A549 (cell line): ENCODE results near the gene BPI. TPM values are rescaled to one million over a fixed set of nuclear protein-coding genes. Genes with fewer than 3 reads are reported as not detected.

ENCODE experiments used
- ATAC-seq, 2 experiments: fragments of 200-7000 bp in 1 of 2; fragments of >200 bp in 1 of 2; cut with Nextera tagmentation in 1 of 2; cut with Tn5 transposase in 1 of 2; 3 replicates each; pipeline versions ENCODE4 v1.8.0 to v1.9.1; 2018 to 2020; ENCODE audit warnings: mild to moderate bottlenecking in 1 of 2, moderate library complexity in 1 of 2
- CTCF ChIA-PET: fragments of 300-600 bp; sonication (Branson Sonifier 250); formaldehyde crosslinking; extraction: SDS; loops from one replicate; lab custom pipeline; 2021; ENCODE audit warnings: antibody characterized with exemption, inconsistent platforms; lab: Yijun Ruan, JAX
- POLR2A ChIA-PET: fragments of 350-600 bp; formaldehyde crosslinking; extraction: SDS; loops from one replicate; lab custom pipeline; 2021; ENCODE audit warnings: antibody characterized with exemption, inconsistent platforms; lab: Yijun Ruan, JAX
- DNase-seq, 2 experiments: peaks; one replicate each; pipeline versions ENCODE4 v3.0.0 to v3.0.0-alpha.2; 2011 to 2016; ENCODE audit warnings: low read depth in 1 of 2, low spot score in 1 of 2
- FAIRE-seq: peaks from 2 replicates; lab custom pipeline; 2011; peaks lifted over from hg19 to GRCh38; lab: Jason Lieb, UNC
- H3K27ac ChIP-seq, 2 experiments: fragments of >200 bp; sonication (Bioruptor Twin); formaldehyde crosslinking; 3 replicates each; pipeline ENCODE4 v1.5.1; 2016 to 2017
- H3K4me1 ChIP-seq: fragments of >200 bp; sonication (Bioruptor Twin); formaldehyde crosslinking; 3 replicates; pipeline ENCODE4 v1.6.1; 2016
- H3K4me2 ChIP-seq: fragments of >200 bp; sonication (Bioruptor Twin); formaldehyde crosslinking; 3 replicates; pipeline ENCODE4 v1.6.1; 2016
- H3K4me3 ChIP-seq: fragments of >200 bp; sonication (Bioruptor Twin); formaldehyde crosslinking; 3 replicates; pipeline ENCODE4 v1.5.1; 2016
- H3K9me3 ChIP-seq: fragments of >200 bp; sonication (Bioruptor Twin); formaldehyde crosslinking; 3 replicates; pipeline ENCODE4 v1.6.1; 2016
- ATOH8 ChIP-seq: fragments of 250-450 bp; sonication (Bioruptor Pico); IDR thresholded peaks from 2 replicates; pipeline ENCODE4 v1.5.0; 2020; ENCODE audit warnings: low read depth, mild to moderate bottlenecking, moderate library complexity
- CBX2 ChIP-seq: fragments of 200-600 bp; sonication (generic); IDR thresholded peaks from 2 replicates; pipeline ENCODE4 v1.6.1; 2016; ENCODE audit warnings: low read depth, mild to moderate bottlenecking, borderline replicate concordance
- E2F6 ChIP-seq: IDR thresholded peaks from 2 replicates; pipeline ENCODE4 v1.6.1; 2012; ENCODE audit warnings: low read depth, borderline replicate concordance
- FOSB ChIP-seq: fragments of 250-450 bp; sonication (Bioruptor Pico); IDR thresholded peaks from 2 replicates; pipeline ENCODE4 v1.5.0; 2020; ENCODE audit warnings: mild to moderate bottlenecking, moderate library complexity
- FOSL2 ChIP-seq, 2 experiments: fragments of 450-650 bp in 1 of 2; fragments of >200 bp in 1 of 2; sonication (Bioruptor Twin) in 1 of 2; formaldehyde crosslinking; IDR thresholded peaks; 2 replicates each; pipeline versions ENCODE4 v1.5.0 to v1.6.1; 2016 to 2020; ENCODE audit warnings: mild to moderate bottlenecking in 1 of 2, moderate library complexity in 1 of 2
- HOXA7 ChIP-seq: fragments of 250-450 bp; sonication (Bioruptor Pico); IDR thresholded peaks from 2 replicates; pipeline ENCODE4 v1.5.0; 2020; ENCODE audit warnings: mild to moderate bottlenecking, moderate library complexity
- MAFK ChIP-seq: fragments of 450-650 bp; IDR thresholded peaks from 2 replicates; pipeline ENCODE4 v1.6.1; 2014; ENCODE audit not compliant: partially characterized antibody
- MAZ ChIP-seq: fragments of 150-350 bp; IDR thresholded peaks from 2 replicates; pipeline ENCODE4 v1.6.1; 2014; ENCODE audit warnings: antibody characterized with exemption, low read depth, low read length, borderline replicate concordance
- PHF8 ChIP-seq: fragments of 200-600 bp; sonication (generic); IDR thresholded peaks from 2 replicates; pipeline ENCODE4 v1.6.1; 2016; ENCODE audit warnings: low read depth, mild to moderate bottlenecking, antibody characterized with exemption, moderate library complexity, borderline replicate concordance
- RAD21 ChIP-seq, 2 experiments: fragments of >200 bp in 1 of 2; sonication (Bioruptor Twin) in 1 of 2; formaldehyde crosslinking in 1 of 2; IDR thresholded peaks in 1 of 2; conservative IDR thresholded peaks in 1 of 2; 2 replicates in 1 of 2; 3 replicates in 1 of 2; pipeline ENCODE4 v1.6.1; 2012 to 2018; ENCODE audit warnings: inconsistent platforms in 1 of 2
- RFX5 ChIP-seq: fragments of 450-650 bp; IDR thresholded peaks from 2 replicates; pipeline ENCODE4 v1.7.1; 2014; ENCODE audit warnings: antibody characterized with exemption, mild to moderate bottlenecking, moderate library complexity
- SREBF2 ChIP-seq: fragments of 450-650 bp; IDR thresholded peaks from 2 replicates; pipeline ENCODE4 v1.6.1; 2014; ENCODE audit warnings: mild to moderate bottlenecking, moderate library complexity
- ZC3H11A ChIP-seq: fragments of 450-650 bp; IDR thresholded peaks from 2 replicates; pipeline ENCODE4 v1.6.1; 2014; ENCODE audit warnings: antibody characterized with exemption, mild to moderate bottlenecking
- ZNF302 ChIP-seq: fragments of 250-450 bp; sonication (Bioruptor Pico); IDR thresholded peaks from 2 replicates; pipeline ENCODE4 v1.9.0; 2021; ENCODE audit warnings: inconsistent platforms, mild to moderate bottlenecking, moderate library complexity
- ZSCAN20 ChIP-seq: fragments of 250-450 bp; sonication (Bioruptor Pico); IDR thresholded peaks from 2 replicates; pipeline ENCODE4 v1.8.0; 2022; ENCODE audit warnings: mild to moderate bottlenecking, moderate library complexity
- WGBS: methylation state at CpG from one replicate; pipeline ENCODE4 v1.1.6; 2017; ENCODE audit errors: missing lambda C conversion rate; 5-methylcytosine and 5-hydroxymethylcytosine counted together
- polyA plus RNA-seq, 4 experiments: library from polyadenylated mRNA; depleted of rRNA in 3 of 4; stranded (reverse); fragments of >200 nt; fragmentation: RNase III in 1 of 4; extraction: RNeasy Plus Mini Kit Qiagen cat#74134 plus additional on column Dnase treatment in 1 of 4; gene quantifications; 2 replicates in 3 of 4; 3 replicates in 1 of 4; pipeline ENCODE4 v1.2.3, GENCODE V29; 2011 to 2017
- TF ChIP-seq, protein P1 (sequence below): fragments of 150-350 bp; IDR thresholded peaks from 2 replicates; pipeline ENCODE4 v1.6.1; 2014; ENCODE audit warnings: low read depth, mild to moderate bottlenecking, low read length
- TF ChIP-seq, protein P2 (sequence below): IDR thresholded peaks from 2 replicates; pipeline ENCODE4 v1.6.1; 2012
- TF ChIP-seq, protein P3 (sequence below): fragments of >200 bp; sonication (Bioruptor Twin); formaldehyde crosslinking; IDR thresholded peaks from 2 replicates; pipeline ENCODE4 v1.6.1; 2016
- TF ChIP-seq, protein P4 (sequence below): fragments of 250-450 bp; sonication (Bioruptor Pico); IDR thresholded peaks from 2 replicates; pipeline ENCODE4 v1.5.0; 2021; ENCODE audit warnings: mild to moderate bottlenecking, moderate library complexity, borderline replicate concordance

BPI gene
- polyA plus RNA-seq, 2 of the 4 experiments (the other 2 are of a cell fraction) = not detected

DNA sequence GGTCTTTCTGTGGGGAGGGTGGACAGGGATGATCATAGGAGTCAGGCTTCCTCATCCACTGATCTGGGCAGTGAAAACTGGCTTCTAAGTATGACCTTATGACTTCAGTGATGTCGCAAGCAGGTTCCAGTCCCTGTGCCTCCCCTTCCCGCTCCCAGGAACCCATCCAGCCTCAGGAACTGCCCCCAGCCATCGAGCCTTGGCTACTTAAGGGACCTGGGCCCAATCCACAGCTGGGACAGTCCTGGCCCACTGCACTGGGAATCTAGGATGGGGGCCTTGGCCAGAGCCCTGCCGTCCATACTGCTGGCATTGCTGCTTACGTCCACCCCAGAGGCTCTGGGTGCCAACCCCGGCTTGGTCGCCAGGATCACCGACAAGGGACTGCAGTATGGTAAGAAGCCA lies 42.3 kb downstream of the BPI start, which contains the start of gene LBP:
LBP (plus strand) TSS at position 236 of the 405 bp plus-strand sequence; CDS start at position 271, 35 bp downstream.
- Histone ChIP-seq H3K4me3 (no peak within 1 kb of the TSS), H3K27ac (peak within 1 kb of the TSS; percentile 44 to 60; a peak in 5 of 6 replicates), H3K4me1 (peaks cover 17% of the 10 kb centered on the region), H3K4me2 (peak within 1 kb of the TSS; percentile 31), H3K9me3 (no peaks in the 10 kb centered on the region)
- no peak for FAIRE-seq
- peak in 1 of 2 experiments; percentile 22; a peak in 1 of 6 replicates for ATAC-seq
- 58% methylated on average over 2 of the region's 8 CpGs for WGBS
- POLR2A ChIA-PET = no interaction called here
- no peak for DNase-seq
- CTCF ChIA-PET = no interaction called here
- TF ChIP-seq HOXA7 (CRISPR knock-in tag) (no peak), MAZ (no peak), PHF8 (no peak), FOSB (CRISPR knock-in tag) (no peak), ZC3H11A (no peak)
- TF ChIP-seq, protein P1, sequence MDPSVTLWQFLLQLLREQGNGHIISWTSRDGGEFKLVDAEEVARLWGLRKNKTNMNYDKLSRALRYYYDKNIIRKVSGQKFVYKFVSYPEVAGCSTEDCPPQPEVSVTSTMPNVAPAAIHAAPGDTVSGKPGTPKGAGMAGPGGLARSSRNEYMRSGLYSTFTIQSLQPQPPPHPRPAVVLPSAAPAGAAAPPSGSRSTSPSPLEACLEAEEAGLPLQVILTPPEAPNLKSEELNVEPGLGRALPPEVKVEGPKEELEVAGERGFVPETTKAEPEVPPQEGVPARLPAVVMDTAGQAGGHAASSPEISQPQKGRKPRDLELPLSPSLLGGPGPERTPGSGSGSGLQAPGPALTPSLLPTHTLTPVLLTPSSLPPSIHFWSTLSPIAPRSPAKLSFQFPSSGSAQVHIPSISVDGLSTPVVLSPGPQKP = no peak
- TF ChIP-seq, protein P2, sequence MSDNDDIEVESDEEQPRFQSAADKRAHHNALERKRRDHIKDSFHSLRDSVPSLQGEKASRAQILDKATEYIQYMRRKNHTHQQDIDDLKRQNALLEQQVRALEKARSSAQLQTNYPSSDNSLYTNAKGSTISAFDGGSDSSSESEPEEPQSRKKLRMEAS = no peak

DNA sequence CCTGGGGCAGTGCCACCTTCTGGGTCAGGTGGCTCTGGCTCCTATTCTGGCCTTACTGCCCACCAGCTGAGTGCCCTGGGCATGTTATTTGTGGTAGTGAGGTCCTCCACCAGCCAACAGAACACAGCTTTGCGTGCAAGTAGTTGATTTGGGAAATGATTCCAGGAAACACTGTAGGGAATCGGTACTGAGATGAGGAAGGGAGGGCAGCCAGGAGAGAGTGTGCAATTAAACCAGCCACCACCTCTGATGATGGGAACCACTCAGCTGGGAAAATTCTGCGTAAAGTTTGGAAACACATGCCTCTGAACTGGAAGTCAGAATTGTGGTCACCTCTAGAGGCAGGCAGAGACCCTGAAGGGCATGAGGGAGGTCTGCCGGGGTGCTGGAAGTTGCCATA lies 42.8 kb downstream of the BPI start:
- no peak for FAIRE-seq
- ChIA-PET POLR2A (no interaction called here), CTCF (no interaction called here)
- Histone ChIP-seq H3K9me3 (no peaks in the 10 kb centered on the region), H3K4me2 (peak overlapping the region; percentile 31; the same call in 1 of the 3 replicates), H3K4me3 (no peak overlapping the region), H3K4me1 (peaks cover 17% of the 10 kb centered on the region), H3K27ac (peak overlapping the region; percentile 44 to 60; a peak in 5 of 6 replicates)
- no peak for DNase-seq
- WGBS = 92% methylated on average over 4 of the region's 4 CpGs
- ATAC-seq = no peak
- TF ChIP-seq, protein P3, sequence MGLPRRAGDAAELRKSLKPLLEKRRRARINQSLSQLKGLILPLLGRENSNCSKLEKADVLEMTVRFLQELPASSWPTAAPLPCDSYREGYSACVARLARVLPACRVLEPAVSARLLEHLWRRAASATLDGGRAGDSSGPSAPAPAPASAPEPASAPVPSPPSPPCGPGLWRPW = no peak
- TF ChIP-seq ZSCAN20 (CRISPR knock-in tag) = no peak
- no peak for TF ChIP-seq FOSL2 (IDR thresholded peaks at IDR 0.05)
- TF ChIP-seq FOSL2 (CRISPR knock-in tag; IDR thresholded peaks at IDR 0.05) = no peak
- no peak for TF ChIP-seq RAD21 (conservative IDR thresholded peaks at IDR 0.05 in 1 of 2, IDR thresholded peaks at IDR 0.05 in 1 of 2)
- TF ChIP-seq, protein P4, sequence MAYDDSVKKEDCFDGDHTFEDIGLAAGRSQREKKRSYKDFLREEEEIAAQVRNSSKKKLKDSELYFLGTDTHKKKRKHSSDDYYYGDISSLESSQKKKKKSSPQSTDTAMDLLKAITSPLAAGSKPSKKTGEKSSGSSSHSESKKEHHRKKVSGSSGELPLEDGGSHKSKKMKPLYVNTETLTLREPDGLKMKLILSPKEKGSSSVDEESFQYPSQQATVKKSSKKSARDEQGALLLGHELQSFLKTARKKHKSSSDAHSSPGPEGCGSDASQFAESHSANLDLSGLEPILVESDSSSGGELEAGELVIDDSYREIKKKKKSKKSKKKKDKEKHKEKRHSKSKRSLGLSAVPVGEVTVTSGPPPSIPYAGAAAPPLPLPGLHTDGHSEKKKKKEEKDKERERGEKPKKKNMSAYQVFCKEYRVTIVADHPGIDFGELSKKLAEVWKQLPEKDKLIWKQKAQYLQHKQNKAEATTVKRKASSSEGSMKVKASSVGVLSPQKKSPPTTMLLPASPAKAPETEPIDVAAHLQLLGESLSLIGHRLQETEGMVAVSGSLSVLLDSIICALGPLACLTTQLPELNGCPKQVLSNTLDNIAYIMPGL = no peak

DNA sequence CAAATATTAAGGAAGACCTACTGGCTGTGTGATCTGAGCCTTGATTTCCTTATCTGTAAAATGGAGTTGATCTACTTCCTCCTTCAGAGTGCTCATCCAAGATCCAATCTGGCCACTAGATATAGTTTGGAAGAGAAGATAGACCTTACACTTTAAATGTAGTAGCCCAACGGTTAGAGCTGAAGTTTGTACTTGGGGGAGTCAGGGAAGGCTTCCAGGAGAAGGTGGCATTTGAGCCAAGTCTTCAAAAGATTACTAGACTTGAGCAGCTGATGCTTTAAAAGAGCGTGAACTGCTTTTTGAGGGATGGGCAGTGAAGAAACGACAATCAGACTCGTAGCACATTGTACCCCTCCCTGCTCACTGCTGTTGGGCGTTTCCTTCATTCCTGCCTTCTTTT lies 45.9 kb downstream of the BPI start:
- Histone ChIP-seq H3K27ac (no peak overlapping the region), H3K4me2 (no peak overlapping the region), H3K9me3 (no peaks in the 10 kb centered on the region), H3K4me1 (peaks cover 17% of the 10 kb centered on the region), H3K4me3 (no peak overlapping the region)
- FAIRE-seq = no peak
- DNase-seq = no peak
- 38% methylated on average over 5 of the region's 5 CpGs for WGBS
- CTCF ChIA-PET = interaction anchor here (0.9 kb wide), 1 partner anchor 11 kb away, joined by 4 read pairs; no protein-coding TSS in a partner anchor
- TF ChIP-seq CBX2 (no peak), MAFK (no peak), RFX5 (no peak), SREBF2 (no peak), E2F6 (no peak), ATOH8 (CRISPR knock-in tag) (no peak), RAD21 (conservative IDR thresholded peaks at IDR 0.05 in 1 of 2, IDR thresholded peaks at IDR 0.05 in 1 of 2) (no peak), ZNF302 (CRISPR knock-in tag) (no peak)
- ATAC-seq = no peak
- POLR2A ChIA-PET = no interaction called here
